Stimulated activated CD4-positive, alpha-beta T cell treated with anti-CD3 and anti-CD28 coated beads, Interleukin-15, amount 100 ng/mL, for 48 hours (primary cell): ENCODE data around the gene FOXL3.
A peak's percentile ranks its signal among the peaks of the same experiment; 100 is the strongest.
"Not testable (repeated sequence)": the region's sequence is repeated elsewhere in the genome, so short reads cannot be mapped to it uniquely, and the experiment has no call there.

ENCODE experiments used
- DNase-seq, 2 donors: peaks; one replicate each; pipeline ENCODE4 v3.0.0-alpha.2; 2020; ENCODE audit warnings: low read depth in 2 of 2

Gene FOXL3

GRCh38 chr7:289756-290553, at the start of gene FOXL3:
Gene FOXL3 (plus strand): TSS chr7:290170. CDS start chr7:290170, 0 bp downstream.
- no peak for DNase-seq

GRCh38 chr7:240887-241421, 49.0 kb upstream of the FOXL3 start:
- DNase-seq, result peak in 1 of 2 donors; percentile 14

GRCh38 chr7:241513-241912, 48.5 kb upstream of the FOXL3 start:
- no peak for DNase-seq

GRCh38 chr7:242826-243579, 47.0 kb upstream of the FOXL3 start:
- not testable (repeated sequence) for DNase-seq

GRCh38 chr7:243580-243978, 46.4 kb upstream of the FOXL3 start:
- not testable (repeated sequence) for DNase-seq

- DNase-seq, result no peak
These were observed 45.0 kb upstream of the FOXL3 start for GRCh38 chr7:244974-245373.

GRCh38 chr7:245574-246295, 44.2 kb upstream of the FOXL3 start:
- DNase-seq, result no peak

GRCh38 chr7:246451-246850, 43.5 kb upstream of the FOXL3 start:
- DNase-seq, result no peak

- no peak for DNase-seq
These were observed 42.8 kb upstream of the FOXL3 start for GRCh38 chr7:247181-247580.

GRCh38 chr7:247636-248035, 42.3 kb upstream of the FOXL3 start:
- DNase-seq, result no peak

- DNase-seq, result no peak
These were observed 41.1 kb upstream of the FOXL3 start for GRCh38 chr7:248732-249435.

- DNase-seq, result no peak
These were observed 40.0 kb upstream of the FOXL3 start for GRCh38 chr7:249989-250388.

GRCh38 chr7:250523-250922, 39.4 kb upstream of the FOXL3 start:
- no peak for DNase-seq

GRCh38 chr7:251005-251404, 39.0 kb upstream of the FOXL3 start:
- DNase-seq, result no peak

GRCh38 chr7:251446-252175, 38.4 kb upstream of the FOXL3 start:
- DNase-seq, result no peak

GRCh38 chr7:252216-252965, 37.6 kb upstream of the FOXL3 start:
- no peak for DNase-seq

GRCh38 chr7:252981-253380, 37.0 kb upstream of the FOXL3 start:
- no peak for DNase-seq

GRCh38 chr7:253581-254336, 36.2 kb upstream of the FOXL3 start:
- no peak for DNase-seq

- DNase-seq, result no peak
These were observed 35.5 kb upstream of the FOXL3 start for GRCh38 chr7:254337-255037.
